ENCODE data around the gene ZBTB20. TPM values are rescaled to one million over a fixed set of nuclear protein-coding genes. Genes with fewer than 3 reads are reported as not detected.
A peak's percentile ranks its signal among the peaks of the same experiment; 100 is the strongest.

Gene ZBTB20
- total RNA-seq, 2 donors from 2014 or later, result 19.8 to 23.1 TPM

DNA sequence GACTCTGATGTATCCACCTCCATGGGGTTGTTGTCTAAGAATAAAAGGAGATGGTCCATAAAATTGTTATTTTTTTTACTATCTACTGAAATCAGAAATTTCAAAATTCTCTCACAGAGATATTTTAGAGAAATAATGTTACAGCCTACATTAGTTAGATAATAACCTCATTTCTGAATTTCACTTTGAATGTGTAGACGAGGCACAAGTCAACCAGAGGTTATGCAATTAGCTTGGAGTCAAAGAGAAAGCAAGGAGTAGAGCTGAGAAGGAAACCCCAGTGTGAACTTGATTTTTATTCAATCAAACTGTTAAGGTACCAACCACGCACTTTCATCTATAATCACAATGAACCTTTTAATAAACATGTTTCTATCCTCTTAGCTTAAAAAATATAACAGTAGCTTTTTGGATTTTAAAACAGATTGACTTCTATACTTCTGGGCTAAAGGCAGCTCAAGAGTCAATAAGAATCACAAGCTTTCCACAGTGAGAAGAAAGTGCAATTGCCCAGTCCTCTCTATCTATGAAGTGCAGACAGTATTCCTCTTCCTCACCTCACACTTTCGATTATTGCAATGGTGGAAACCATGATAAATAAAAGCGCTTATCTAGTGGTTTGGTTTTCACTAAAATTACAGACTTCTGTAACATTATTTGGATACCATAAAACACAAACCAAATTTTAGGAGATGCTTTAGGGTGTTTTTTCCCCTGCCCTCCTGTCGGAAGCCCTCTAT lies 403.2 kb downstream of the ZBTB20 start:
- Mint-ChIP-seq H3K4me1 (ENCODE audit: low read depth) (peaks cover 21% of the 10 kb centered on the region), H3K9me3 (no peaks in the 10 kb centered on the region), H3K27me3 (ENCODE audit: low read depth) (no peaks in the 10 kb centered on the region), H3K4me3 (no peak overlapping the region), H3K36me3 (ENCODE audit: insufficient read depth in 2 of 2) (no peaks in the 10 kb centered on the region), H3K27ac (no peak overlapping the region)
- ATAC-seq (replicated peaks in 1 of 2), result no peak
- DNase-seq, result no peak

DNA sequence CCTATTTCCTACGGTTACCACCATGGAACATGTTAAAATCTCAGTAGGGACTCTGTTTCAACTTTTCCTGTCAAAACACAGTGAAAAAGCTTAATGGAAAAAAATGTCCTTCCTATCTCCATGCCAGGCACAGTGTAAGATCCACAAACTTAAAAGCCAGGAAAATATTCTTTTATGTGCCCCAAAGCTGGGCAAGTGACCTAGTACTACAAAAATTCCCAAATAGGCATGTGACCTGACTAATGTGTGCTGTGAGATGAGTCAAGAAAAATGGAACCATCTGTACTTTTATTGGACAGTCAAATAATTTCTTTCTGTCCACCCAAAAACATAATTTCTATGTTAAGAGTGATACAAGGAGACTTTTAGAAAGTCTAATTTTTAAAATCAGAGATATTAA lies 406.0 kb downstream of the ZBTB20 start:
- H3K4me3 Mint-ChIP-seq, result no peak overlapping the region
- H3K4me1 Mint-ChIP-seq (ENCODE audit: low read depth), result peaks cover 7% of the 10 kb centered on the region
- no peaks in the 10 kb centered on the region for H3K27me3 Mint-ChIP-seq (ENCODE audit: low read depth)
- H3K9me3 Mint-ChIP-seq, result no peaks in the 10 kb centered on the region
- ATAC-seq (replicated peaks in 1 of 2) (no peak), DNase-seq (no peak)
- H3K27ac Mint-ChIP-seq, result no peak overlapping the region
- H3K36me3 Mint-ChIP-seq (ENCODE audit: insufficient read depth in 2 of 2), result no peaks in the 10 kb centered on the region

DNA sequence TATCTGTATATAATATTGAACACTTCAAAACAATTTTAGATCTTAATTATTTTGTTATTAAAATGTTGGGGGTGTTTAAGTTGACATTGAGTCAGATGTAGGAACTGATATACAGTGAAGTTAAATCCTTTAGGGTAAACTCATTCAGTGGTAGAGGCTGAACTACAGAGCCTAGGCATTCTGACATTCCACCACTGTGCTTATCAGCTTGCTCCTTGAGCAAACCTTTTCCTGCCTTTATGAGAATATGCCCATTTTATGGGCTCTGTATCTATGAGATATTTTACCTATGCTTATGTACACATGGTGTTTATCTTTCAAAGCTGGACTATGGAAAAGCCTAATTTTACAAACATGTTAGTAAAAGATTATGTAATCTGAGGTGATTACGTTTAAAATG lies 407.5 kb downstream of the ZBTB20 start:
- Mint-ChIP-seq H3K36me3 (ENCODE audit: insufficient read depth in 2 of 2) (no peaks in the 10 kb centered on the region), H3K4me3 (no peak overlapping the region), H3K27me3 (ENCODE audit: low read depth) (no peaks in the 10 kb centered on the region), H3K27ac (no peak overlapping the region), H3K9me3 (no peaks in the 10 kb centered on the region), H3K4me1 (ENCODE audit: low read depth) (peaks cover 6% of the 10 kb centered on the region)
- DNase-seq (no peak), ATAC-seq (replicated peaks in 1 of 2) (no peak)

DNA sequence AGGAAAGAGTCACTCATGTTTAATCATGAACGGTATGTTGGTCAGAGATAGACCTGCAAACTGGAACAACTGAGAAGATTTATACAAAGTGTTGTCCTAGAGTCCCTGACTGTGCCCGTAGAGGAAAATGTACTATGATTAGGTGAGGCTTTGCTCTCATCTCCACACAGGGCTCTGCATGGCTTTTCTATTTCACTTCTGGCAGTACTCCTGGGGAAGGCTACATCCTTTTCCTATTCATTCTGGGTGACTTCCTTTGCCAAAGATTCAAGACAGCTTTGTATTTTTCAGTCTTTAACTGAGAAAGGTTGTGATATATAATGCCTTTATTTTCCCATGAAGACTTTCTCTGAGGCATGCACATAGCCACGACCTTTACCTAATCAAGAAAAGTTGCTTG lies 414.7 kb downstream of the ZBTB20 start:
- DNase-seq (no peak), ATAC-seq (replicated peaks in 1 of 2) (no peak)
- peaks cover 9% of the 10 kb centered on the region for H3K4me1 Mint-ChIP-seq (ENCODE audit: low read depth)
- no peaks in the 10 kb centered on the region for H3K9me3 Mint-ChIP-seq
- H3K4me3 Mint-ChIP-seq, result no peak overlapping the region
- no peaks in the 10 kb centered on the region for H3K27me3 Mint-ChIP-seq (ENCODE audit: low read depth)
- no peak overlapping the region for H3K27ac Mint-ChIP-seq
- no peaks in the 10 kb centered on the region for H3K36me3 Mint-ChIP-seq (ENCODE audit: insufficient read depth in 2 of 2)

DNA sequence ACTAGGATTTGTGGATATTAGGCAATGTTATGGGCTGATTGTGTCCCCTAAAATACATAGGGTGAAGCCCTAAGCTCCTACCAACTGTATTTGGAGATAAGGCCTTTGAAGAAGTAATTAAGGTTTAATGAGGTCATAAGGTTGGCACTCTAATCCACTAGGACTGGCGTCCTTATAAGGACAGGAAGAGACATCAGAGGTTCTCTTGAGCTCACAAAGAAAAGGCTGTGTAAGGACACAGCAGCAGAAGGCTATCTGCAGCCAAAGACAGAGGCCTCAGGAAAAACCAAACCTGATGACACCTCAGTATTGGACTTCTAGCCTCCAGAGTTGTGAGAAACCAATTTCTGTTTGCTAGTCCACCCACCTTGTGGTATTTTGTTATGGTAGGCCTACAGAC lies 416.7 kb downstream of the ZBTB20 start:
- Mint-ChIP-seq H3K4me3 (no peak overlapping the region), H3K27me3 (ENCODE audit: low read depth) (no peaks in the 10 kb centered on the region), H3K4me1 (ENCODE audit: low read depth) (peaks cover 9% of the 10 kb centered on the region), H3K9me3 (no peaks in the 10 kb centered on the region), H3K36me3 (ENCODE audit: insufficient read depth in 2 of 2) (no peaks in the 10 kb centered on the region), H3K27ac (no peak overlapping the region)
- no peak for DNase-seq
- no peak for ATAC-seq (replicated peaks in 1 of 2)

DNA sequence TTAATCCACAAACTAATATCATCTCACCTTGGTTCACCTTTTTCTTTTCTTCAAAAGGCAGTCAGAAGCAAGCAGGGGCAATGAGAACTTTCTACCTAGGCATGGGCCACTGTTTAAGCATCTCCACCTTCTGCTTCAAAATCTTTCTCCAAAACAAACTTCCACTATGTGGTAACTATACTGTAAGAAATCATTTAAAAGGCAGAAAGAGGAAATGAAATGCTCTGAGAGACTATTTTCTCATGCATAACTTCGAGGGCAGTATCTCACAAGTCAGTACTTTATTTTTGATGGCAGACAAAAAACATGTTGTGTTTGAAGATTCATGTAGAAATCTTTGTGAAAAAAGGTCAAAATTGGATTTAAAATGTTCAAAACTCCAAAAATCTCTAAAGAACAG lies 419.7 kb downstream of the ZBTB20 start:
- no peak for ATAC-seq (replicated peaks in 1 of 2)
- Mint-ChIP-seq H3K36me3 (ENCODE audit: insufficient read depth in 2 of 2) (no peaks in the 10 kb centered on the region), H3K4me3 (no peak overlapping the region), H3K27me3 (ENCODE audit: low read depth) (no peaks in the 10 kb centered on the region), H3K27ac (no peak overlapping the region), H3K4me1 (ENCODE audit: low read depth) (peaks cover 10% of the 10 kb centered on the region), H3K9me3 (no peaks in the 10 kb centered on the region)
- DNase-seq, result no peak

DNA sequence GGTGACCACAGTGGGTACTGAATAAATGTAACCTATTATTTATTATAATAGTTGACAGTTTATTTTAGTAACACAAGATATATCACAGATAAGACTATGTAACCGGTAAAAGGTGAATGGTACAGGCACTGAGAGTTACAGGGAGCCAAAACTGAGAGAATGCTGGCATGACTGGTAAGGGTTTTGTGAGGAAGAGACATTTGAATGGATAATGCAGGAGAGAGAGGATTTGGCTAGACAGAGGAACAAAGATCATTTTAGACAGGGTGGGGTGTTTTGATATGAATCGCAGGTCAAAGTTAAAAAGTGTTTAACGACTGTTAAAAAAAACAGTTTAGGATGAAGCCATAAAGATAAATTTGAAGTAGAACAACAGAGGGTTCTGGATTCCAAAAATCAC lies 421.1 kb downstream of the ZBTB20 start:
- DNase-seq (no peak), ATAC-seq (replicated peaks in 1 of 2) (no peak)
- Mint-ChIP-seq H3K36me3 (ENCODE audit: insufficient read depth in 2 of 2) (no peaks in the 10 kb centered on the region), H3K27ac (no peak overlapping the region), H3K27me3 (ENCODE audit: low read depth) (no peaks in the 10 kb centered on the region), H3K4me3 (no peak overlapping the region), H3K4me1 (ENCODE audit: low read depth) (peaks cover 20% of the 10 kb centered on the region), H3K9me3 (no peaks in the 10 kb centered on the region)

DNA sequence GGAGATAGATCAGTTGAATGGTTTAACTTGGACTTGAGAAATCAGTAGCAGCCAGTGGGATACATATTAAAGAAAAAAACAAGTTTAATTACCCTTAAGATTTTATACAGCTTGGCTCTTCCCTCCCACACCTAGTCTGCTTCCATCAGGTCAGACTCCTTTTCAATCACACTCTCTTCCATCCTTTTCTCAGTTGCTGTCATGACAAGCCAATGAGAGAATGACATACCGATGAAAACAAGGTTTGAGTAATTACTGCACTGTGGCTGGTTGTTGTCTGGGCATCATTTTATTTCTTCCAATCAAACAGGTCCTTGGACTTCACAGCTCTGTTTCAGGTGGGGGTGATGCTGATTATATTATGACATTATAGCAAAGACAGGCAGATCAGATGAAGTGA lies 424.6 kb downstream of the ZBTB20 start:
- Mint-ChIP-seq H3K4me1 (ENCODE audit: low read depth) (peaks cover 24% of the 10 kb centered on the region), H3K9me3 (no peaks in the 10 kb centered on the region), H3K27ac (peak overlapping the region; percentile 43), H3K27me3 (ENCODE audit: low read depth) (no peaks in the 10 kb centered on the region), H3K4me3 (peak overlapping the region in 1 of 2 donors; percentile 30), H3K36me3 (ENCODE audit: insufficient read depth in 2 of 2) (no peaks in the 10 kb centered on the region)
- DNase-seq (no peak), ATAC-seq (replicated peaks in 1 of 2) (peak in 1 of 2 donors; percentile 43)

DNA sequence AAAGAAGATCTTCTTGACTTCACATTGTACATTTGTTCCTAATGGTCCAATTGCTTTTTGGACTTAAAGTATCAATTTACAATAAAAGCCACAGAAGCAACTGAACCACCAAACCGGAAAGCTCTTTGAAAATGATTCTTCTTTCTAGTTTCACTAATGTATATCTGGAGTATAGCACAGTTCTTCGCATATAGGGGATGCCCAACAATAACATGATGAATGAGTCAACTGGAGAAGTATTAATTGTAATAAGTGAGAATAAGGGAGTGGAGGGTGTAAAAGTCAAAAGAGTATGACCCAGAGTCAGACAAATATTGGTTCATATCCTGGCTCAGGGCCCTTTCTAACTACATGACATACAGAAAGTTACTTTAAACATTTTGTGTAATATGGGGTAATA lies 425.2 kb downstream of the ZBTB20 start:
- no peak for DNase-seq
- Mint-ChIP-seq H3K4me1 (ENCODE audit: low read depth) (peaks cover 24% of the 10 kb centered on the region), H3K9me3 (no peaks in the 10 kb centered on the region), H3K27me3 (ENCODE audit: low read depth) (no peaks in the 10 kb centered on the region), H3K27ac (peak overlapping the region; percentile 46), H3K4me3 (peak overlapping the region in 1 of 2 donors; percentile 27), H3K36me3 (ENCODE audit: insufficient read depth in 2 of 2) (no peaks in the 10 kb centered on the region)
- ATAC-seq (replicated peaks in 1 of 2), result peak; percentile 41 to 75

DNA sequence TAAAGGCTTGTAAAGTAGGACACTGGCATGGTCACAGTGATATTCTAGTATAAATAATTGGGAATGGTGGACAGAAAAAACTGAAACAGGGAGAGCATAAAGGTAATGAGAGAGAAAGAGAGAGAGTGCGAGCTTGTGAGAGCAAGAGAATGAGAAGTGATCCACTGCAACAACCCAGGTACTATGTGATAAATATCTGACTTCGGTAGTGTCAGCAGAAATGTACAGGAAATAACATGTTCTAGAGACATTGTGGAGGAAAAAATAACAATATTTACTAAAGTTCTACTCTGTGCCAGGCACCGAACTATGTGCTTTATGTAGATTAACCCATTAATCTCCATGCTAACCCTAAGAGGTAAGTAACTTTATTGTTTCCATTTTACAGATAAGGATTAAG lies 425.9 kb downstream of the ZBTB20 start:
- no peak for ATAC-seq (replicated peaks in 1 of 2)
- no peaks in the 10 kb centered on the region for H3K36me3 Mint-ChIP-seq (ENCODE audit: insufficient read depth in 2 of 2)
- H3K27me3 Mint-ChIP-seq (ENCODE audit: low read depth), result no peaks in the 10 kb centered on the region

DNA sequence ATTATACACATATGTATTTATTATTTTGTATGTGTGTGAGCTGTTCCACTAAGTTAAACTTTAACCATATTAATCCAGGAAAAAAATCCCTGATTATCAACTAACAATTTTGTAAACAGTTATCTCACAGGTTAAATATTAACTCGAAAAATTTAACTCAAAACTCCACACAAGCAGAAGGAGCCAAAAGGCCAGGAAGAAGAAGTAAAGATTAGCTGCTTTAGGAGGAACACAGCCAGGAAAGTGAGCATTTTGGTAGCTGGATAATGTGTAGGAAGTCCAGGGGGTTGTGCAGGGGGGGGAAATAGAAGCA lies 428.2 kb downstream of the ZBTB20 start:
- Mint-ChIP-seq H3K4me1 (ENCODE audit: low read depth) (peaks cover 24% of the 10 kb centered on the region), H3K9me3 (no peaks in the 10 kb centered on the region), H3K27me3 (ENCODE audit: low read depth) (no peaks in the 10 kb centered on the region), H3K27ac (no peak overlapping the region), H3K4me3 (no peak overlapping the region), H3K36me3 (ENCODE audit: insufficient read depth in 2 of 2) (no peaks in the 10 kb centered on the region)
- DNase-seq (no peak), ATAC-seq (replicated peaks in 1 of 2) (no peak)

More for the DNA sequence above, 425.9 kb downstream of the ZBTB20 start:
- DNase-seq, result no peak
- Mint-ChIP-seq H3K27ac (peak overlapping the region; percentile 46), H3K4me1 (ENCODE audit: low read depth) (peaks cover 24% of the 10 kb centered on the region), H3K4me3 (no peak overlapping the region), H3K9me3 (no peaks in the 10 kb centered on the region)

DNA sequence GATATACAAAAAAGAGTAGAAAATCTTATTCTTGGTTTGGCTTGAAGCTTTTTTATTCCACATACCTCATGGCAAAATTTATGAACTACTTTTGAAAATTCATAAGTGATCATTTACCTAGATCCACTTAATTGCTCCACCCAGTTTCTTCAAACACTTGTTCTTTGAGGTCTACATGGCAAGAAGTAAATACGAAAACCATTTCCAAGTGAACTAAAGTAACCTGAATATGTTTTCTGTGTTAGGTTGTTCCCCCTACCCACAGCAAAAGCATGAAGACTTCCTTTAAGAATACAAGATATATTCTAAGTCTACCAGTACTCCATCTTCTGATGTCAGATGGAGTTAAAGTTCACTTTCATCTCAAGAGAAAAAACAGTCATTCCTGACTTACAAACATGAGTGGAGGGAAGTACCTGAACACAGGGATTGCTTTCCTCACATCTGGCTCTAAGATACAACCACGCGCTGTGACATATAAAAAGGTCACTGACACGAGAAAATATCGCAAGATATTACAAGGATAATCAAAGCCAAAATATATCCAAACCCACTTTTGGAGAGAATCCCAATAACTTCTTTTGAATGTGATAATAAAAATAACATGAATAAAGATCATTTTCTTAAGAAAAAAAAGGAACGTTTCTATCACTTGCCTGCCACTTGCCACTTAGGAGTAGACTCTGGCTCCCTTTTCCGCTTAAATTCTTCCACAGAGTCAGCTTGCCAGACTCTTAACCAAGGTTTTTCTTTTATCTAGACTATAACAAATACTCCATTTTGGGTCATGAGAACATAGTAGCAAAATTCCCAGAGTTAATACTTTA lies 428.8 kb downstream of the ZBTB20 start:
- Mint-ChIP-seq H3K4me3 (no peak overlapping the region), H3K27me3 (ENCODE audit: low read depth) (no peaks in the 10 kb centered on the region)
- ATAC-seq (replicated peaks in 1 of 2), result peak in 1 of 2 donors; percentile 53

DNA sequence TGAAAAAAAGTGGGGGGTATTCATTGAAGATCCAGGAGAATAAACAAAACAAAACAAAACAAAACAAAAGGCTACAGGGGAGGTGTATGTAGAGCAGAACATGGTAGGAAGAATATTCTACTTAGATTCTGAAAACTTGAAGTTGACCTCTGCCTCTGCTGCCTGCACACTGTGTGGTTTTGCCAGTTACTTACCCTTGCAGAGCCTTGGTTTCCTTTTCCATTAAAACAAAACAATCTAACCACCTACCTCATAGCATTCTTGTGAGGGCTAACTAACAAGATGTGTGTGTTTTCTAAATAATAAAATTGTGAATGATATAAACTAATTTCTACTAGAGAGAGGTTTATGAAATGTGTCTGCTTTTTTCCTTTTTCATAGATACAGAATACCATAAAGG lies 430.2 kb downstream of the ZBTB20 start:
- no peak for DNase-seq
- no peak for ATAC-seq (replicated peaks in 1 of 2)

More for the DNA sequence above, 428.8 kb downstream of the ZBTB20 start:
- Mint-ChIP-seq H3K27ac (no peak overlapping the region), H3K36me3 (ENCODE audit: insufficient read depth in 2 of 2) (no peaks in the 10 kb centered on the region), H3K4me1 (ENCODE audit: low read depth) (peaks cover 24% of the 10 kb centered on the region), H3K9me3 (no peaks in the 10 kb centered on the region)
- DNase-seq, result no peak

More for the DNA sequence above, 430.2 kb downstream of the ZBTB20 start:
- H3K4me1 Mint-ChIP-seq (ENCODE audit: low read depth), result peaks cover 14% of the 10 kb centered on the region
- H3K9me3 Mint-ChIP-seq, result no peaks in the 10 kb centered on the region
- H3K27ac Mint-ChIP-seq, result no peak overlapping the region
- H3K4me3 Mint-ChIP-seq, result no peak overlapping the region
- no peaks in the 10 kb centered on the region for H3K36me3 Mint-ChIP-seq (ENCODE audit: insufficient read depth in 2 of 2)
- no peaks in the 10 kb centered on the region for H3K27me3 Mint-ChIP-seq (ENCODE audit: low read depth)

Data from activated T-cell treated with anti-CD3 and anti-CD28 coated beads, Interleukin-2, amount 50 U/mL, for 72 hours (primary cell).